Placental pericyte (primary cell): ENCODE data around the gene NR5A2. TPM values are rescaled to one million over a fixed set of nuclear protein-coding genes. Genes with fewer than 3 reads are reported as not detected.

Experiments
- small RNA-seq: library from RNA; depleted of rRNA; stranded (forward); fragments of <200 nt; gene quantifications from one replicate; pipeline ENCODE3, GENCODE V24; 2012; ENCODE audit warnings: low replicate concordance
- total RNA-seq: library from RNA; depleted of rRNA; stranded (reverse); fragments of >200 nt; gene quantifications from 2 replicates; pipeline ENCODE4 v1.2.3, GENCODE V29; 2012

NR5A2 gene
- total RNA-seq, result 0.14 TPM in 1 of 2 replicates, not detected in the other

GRCh38 chr1:200027264-200027823 lies at the start of gene NR5A2:
Gene NR5A2, plus strand, starts transcription at chr1:200027710. Its CDS starts 138 bp downstream, at chr1:200027848.

Small RNAs within 50 kb of the gene (small RNA-seq; reads per million reads assigned to genes)
- gene RNU6-570P, result not detected
- not detected for gene RNU6-609P
- gene RNU6-716P, result not detected
